GM23248 (cell line): ENCODE results near the gene CLCN4.

ENCODE experiments used
- EZH2 ChIP-seq: fragments of 200-600 bp; sonication (generic); IDR thresholded peaks from 2 replicates; pipeline ENCODE4 v1.6.1; 2018; ENCODE audit warnings: antibody characterized with exemption, mild to moderate bottlenecking; ENCODE audit not compliant: insufficient read depth, poor library complexity, severe bottlenecking
- EZH2phosphoT487 ChIP-seq: fragments of 200-600 bp; sonication (generic); IDR thresholded peaks from 2 replicates; pipeline ENCODE4 v1.6.1; 2018; ENCODE audit warnings: antibody characterized with exemption, moderate library complexity, mild to moderate bottlenecking, low read depth; ENCODE audit not compliant: insufficient read depth

- TF ChIP-seq EZH2phosphoT487 (no peak), EZH2 (no peak)
These were observed 29.6 kb downstream of the CLCN4 start for GRCh38 chrX:10186355-10186754.
